HepG2 (cell line): ENCODE data around the gene RTP1. TPM values are rescaled to one million over a fixed set of nuclear protein-coding genes. Genes with fewer than 3 reads are reported as not detected.

Experiments
- ATAC-seq: fragments of 200-7000 bp; cut with Tn5 transposase; 3 replicates; pipeline ENCODE4 v1.9.1; 2020; ENCODE audit warnings: mild to moderate bottlenecking, moderate library complexity
- BruUV-seq: library from RNA; stranded (reverse); fragments of 400-500 nt; replicated peaks from 2 replicates; lab custom pipeline; 2021; lab: Mats Ljungman, UMichigan
- CTCF ChIA-PET: fragments of 300-600 bp; formaldehyde crosslinking; extraction: SDS; loops from one replicate; lab custom pipeline; 2021; ENCODE audit warnings: low total read pairs, inconsistent platforms, low intra/inter-chr PET ratio; lab: Yijun Ruan, JAX
- POLR2A ChIA-PET: fragments of 350-600 bp; sonication (Branson Sonifier 250); formaldehyde crosslinking; loops from one replicate; lab custom pipeline; 2020; ENCODE audit warnings: antibody characterized with exemption, inconsistent platforms; lab: Yijun Ruan, JAX
- DNase-seq: peaks from one replicate; pipeline ENCODE4 v3.0.0-alpha.2; 2015; ENCODE audit warnings: low spot score
- FAIRE-seq: peaks from 3 replicates; lab custom pipeline; 2011; peaks lifted over from hg19 to GRCh38; lab: Jason Lieb, UNC
- H2AFZ ChIP-seq: one replicate; pipeline ENCODE4 v1.6.1; 2011; ENCODE audit warnings: low read length, inconsistent platforms
- H3K27ac ChIP-seq: fragments of 300-600 bp; 3 replicates; pipeline ENCODE4 v1.8.0; 2011; ENCODE audit warnings: mixed run types, mild to moderate bottlenecking, mixed read lengths, low read length, inconsistent platforms; ENCODE audit not compliant: insufficient read depth; ENCODE audit errors: extremely low read length
- H3K27me3 ChIP-seq, 2 experiments: fragments of 200-600 bp in 1 of 2; 2 replicates in 1 of 2; 3 replicates in 1 of 2; pipeline versions ENCODE4 v1.6.0 to v1.8.0; 2011; ENCODE audit warnings: low read length in 2 of 2, mild to moderate bottlenecking in 2 of 2, moderate library complexity in 2 of 2, inconsistent platforms in 1 of 2; ENCODE audit not compliant: insufficient read depth in 2 of 2, control insufficient read depth in 1 of 2
- H3K36me3 ChIP-seq, 2 experiments: fragments of 200-600 bp in 1 of 2; replicated peaks in 1 of 2; 2 replicates in 1 of 2; 3 replicates in 1 of 2; pipeline versions ENCODE4 v1.5.1 to v1.8.0; 2011; ENCODE audit warnings: low read length in 2 of 2, inconsistent platforms in 1 of 2; ENCODE audit not compliant: insufficient read depth in 2 of 2, control insufficient read depth in 1 of 2
- H3K4me1 ChIP-seq: 2 replicates; pipeline ENCODE4 v1.5.1; 2012; ENCODE audit warnings: low read length, inconsistent platforms; ENCODE audit not compliant: insufficient read depth
- H3K4me2 ChIP-seq: 2 replicates; pipeline ENCODE4 v1.6.0; 2011; ENCODE audit warnings: low read depth, low read length, inconsistent platforms
- H3K4me3 ChIP-seq, 3 experiments: fragments of 200-600 bp in 1 of 3; sonication (generic), shearing (Covaris generic) in 1 of 3; replicated peaks in 1 of 3; 2 replicates each; pipeline ENCODE4 v1.5.1; 2011 to 2016; ENCODE audit warnings: low read length in 3 of 3, inconsistent platforms in 2 of 3, low read depth in 2 of 3, mild to moderate bottlenecking in 2 of 3, control low read depth in 1 of 3, mixed read lengths in 1 of 3; ENCODE audit not compliant: insufficient read depth in 1 of 3
- H3K79me2 ChIP-seq: one replicate; pipeline ENCODE4 v1.6.1; 2011; ENCODE audit warnings: low read length, inconsistent platforms; ENCODE audit not compliant: insufficient read depth
- H3K9ac ChIP-seq: 2 replicates; pipeline ENCODE4 v1.6.0; 2011; ENCODE audit warnings: mild to moderate bottlenecking, low read depth, low read length, inconsistent platforms; ENCODE audit not compliant: insufficient read depth
- H3K9me3 ChIP-seq: 2 replicates; pipeline ENCODE4 v1.5.1; 2012; ENCODE audit warnings: mild to moderate bottlenecking, low read length
- H4K20me1 ChIP-seq: 2 replicates; pipeline ENCODE4 v1.6.0; 2011; ENCODE audit warnings: inconsistent platforms, mild to moderate bottlenecking, low read length, moderate library complexity; ENCODE audit not compliant: insufficient read depth
- ARHGAP35 ChIP-seq: sonication (generic); formaldehyde crosslinking; IDR thresholded peaks from 2 replicates; pipeline ENCODE4 v1.9.0; 2022; ENCODE audit warnings: mild to moderate bottlenecking, inconsistent platforms, moderate library complexity, missing genetic modification reagents, borderline replicate concordance
- FOXP4 ChIP-seq: sonication (generic); formaldehyde crosslinking; IDR thresholded peaks from 2 replicates; pipeline ENCODE4 v1.4.0; 2020; ENCODE audit warnings: missing genetic modification reagents
- MAF1 ChIP-seq: sonication (generic); formaldehyde crosslinking; IDR thresholded peaks from 2 replicates; pipeline ENCODE4 v1.5.0; 2020; ENCODE audit warnings: missing genetic modification reagents, borderline replicate concordance
- NFE2L2 ChIP-seq: fragments of 150-350 bp; IDR thresholded peaks from 2 replicates; pipeline ENCODE4 v1.6.1; 2014; ENCODE audit warnings: low read length
- RBAK ChIP-seq: sonication (generic); formaldehyde crosslinking; IDR thresholded peaks from 2 replicates; pipeline ENCODE4 v1.5.1; 2020; ENCODE audit warnings: mild to moderate bottlenecking, missing genetic modification reagents
- REST ChIP-seq, 2 experiments: IDR thresholded peaks; 2 replicates each; pipeline ENCODE4 v1.6.1; 2011 to 2012; ENCODE audit warnings: low read length in 2 of 2, borderline replicate concordance in 1 of 2, low read depth in 1 of 2, mild to moderate bottlenecking in 1 of 2, moderate library complexity in 1 of 2
- ZFP36L1 ChIP-seq: sonication (generic); formaldehyde crosslinking; IDR thresholded peaks from 2 replicates; pipeline ENCODE4 v1.8.0; 2022; ENCODE audit warnings: mild to moderate bottlenecking, missing genetic modification reagents, moderate library complexity
- ZGPAT ChIP-seq: IDR thresholded peaks from 2 replicates; pipeline ENCODE4 v1.6.1; 2016; ENCODE audit warnings: mild to moderate bottlenecking
- ZNF138 ChIP-seq: sonication (generic); formaldehyde crosslinking; IDR thresholded peaks from 2 replicates; pipeline ENCODE4 v1.5.0; 2020; ENCODE audit warnings: mild to moderate bottlenecking, low read depth, missing genetic modification reagents
- ZNF33A ChIP-seq: sonication (generic); formaldehyde crosslinking; IDR thresholded peaks from 2 replicates; pipeline ENCODE4 v1.5.1; 2020; ENCODE audit warnings: missing genetic modification reagents, mild to moderate bottlenecking, moderate library complexity, borderline replicate concordance
- ZNF552 ChIP-seq: sonication (generic); formaldehyde crosslinking; IDR thresholded peaks from 2 replicates; pipeline ENCODE4 v1.9.0; 2022; ENCODE audit warnings: missing genetic modification reagents, mild to moderate bottlenecking, borderline replicate concordance
- ZNF660 ChIP-seq: sonication (generic); formaldehyde crosslinking; IDR thresholded peaks from 2 replicates; pipeline ENCODE4 v1.5.1; 2020; ENCODE audit warnings: mild to moderate bottlenecking, low read depth, missing genetic modification reagents, borderline replicate concordance
- ZNF790 ChIP-seq: sonication (generic); formaldehyde crosslinking; IDR thresholded peaks from 2 replicates; pipeline ENCODE4 v1.8.0; 2022; ENCODE audit warnings: missing genetic modification reagents, mild to moderate bottlenecking, borderline replicate concordance
- ZSCAN5A ChIP-seq: sonication (generic); formaldehyde crosslinking; IDR thresholded peaks from 2 replicates; pipeline ENCODE4 v1.8.0; 2022; ENCODE audit warnings: mild to moderate bottlenecking, missing genetic modification reagents, borderline replicate concordance
- ZZZ3 ChIP-seq: sonication (generic); formaldehyde crosslinking; IDR thresholded peaks from 2 replicates; pipeline ENCODE4 v1.4.0; 2020; ENCODE audit warnings: missing genetic modification reagents, mild to moderate bottlenecking, borderline replicate concordance
- WGBS: methylation state at CpG from one replicate; pipeline ENCODE4 v1.1.6; 2017; ENCODE audit warnings: low lambda C conversion rate; 5-methylcytosine and 5-hydroxymethylcytosine counted together
- in situ Hi-C: cut with HindIII; loops from 2 replicates; pipeline ENCODE4 v1.10.0; 2017; ENCODE audit warnings: low pct_unique_long_range_greater_than_20kb; ENCODE audit not compliant: extremely low pct_ligation_motif_present
- intact Hi-C: fragments of 100-400 bp; cut with micrococcal nuclease; formaldehyde crosslinking; loops from one replicate; pipeline ENCODE4 v1.10.0; 2022; ENCODE audit not compliant: unreplicated experiment
- polyA plus RNA-seq, 8 experiments: library from polyadenylated mRNA; depleted of rRNA in 3 of 8; stranded (reverse) in 7 of 8; unstranded in 1 of 8; fragments of >200 nt; fragmentation: Illumina TruSeq in 4 of 8; extraction: Trizol in 4 of 8; gene quantifications; 2 replicates each; pipeline versions ENCODE4 v1.2.1 to v1.2.3, GENCODE V29; 2011 to 2016; ENCODE audit warnings: low read depth in 4 of 8, missing spikeins in 1 of 8, mixed read lengths in 1 of 8; ENCODE audit not compliant: insufficient read depth in 1 of 8
- total RNA-seq, 5 experiments: library from RNA; depleted of rRNA; stranded (reverse); fragments of >200 nt; fragmentation: Illumina TruSeq; extraction: Trizol; gene quantifications; 2 replicates each; pipeline ENCODE4 v1.2.3, GENCODE V29; 2016; ENCODE audit warnings: low read depth in 1 of 5

The RTP1 gene
- total and polyA plus RNA-seq, 2 of the 13 experiments (the other 11 are each of a cell fraction or from before 2014, with no cell fraction given): not detected

DNA sequence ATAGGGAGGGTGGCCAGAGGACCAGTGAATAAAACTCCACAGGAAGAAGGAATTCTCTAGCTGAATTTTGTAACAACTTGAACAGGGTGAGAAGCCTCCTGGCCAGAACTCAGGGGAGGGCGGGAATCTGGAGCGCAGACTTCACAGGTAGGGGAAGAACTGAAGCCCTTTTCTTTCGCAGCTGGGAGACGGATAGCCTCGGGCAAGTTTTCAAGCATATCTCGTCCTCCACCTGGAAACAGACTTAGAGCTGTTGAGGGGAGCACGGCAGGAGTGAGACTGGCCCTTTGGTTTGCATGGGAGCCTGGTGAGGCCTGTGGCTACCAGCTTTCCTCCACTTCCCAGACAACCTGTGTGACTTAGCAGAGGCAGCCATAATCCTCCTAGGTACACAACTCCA lies 47.1 kb upstream of the RTP1 start:
- Histone ChIP-seq H3K4me2 (no peak overlapping the region), H3K36me3 (no peaks in the 10 kb centered on the region), H3K9me3 (peaks cover 7% of the 10 kb centered on the region), H3K79me2 (no peaks in the 10 kb centered on the region), H4K20me1 (no peaks in the 10 kb centered on the region), H3K27me3 (no peaks in the 10 kb centered on the region; a peak in 1 of 5 replicates), H3K27ac (no peak overlapping the region), H2AFZ (no peak overlapping the region), H3K9ac (no peak overlapping the region), H3K4me1 (no peaks in the 10 kb centered on the region), H3K4me3 (no peak overlapping the region)
- in situ Hi-C loops (no loop called here), intact Hi-C loops (loop anchor here (5.0 kb wide), 1 partner anchor 303 kb away; no protein-coding TSS in a partner anchor)
- WGBS: 84% methylated on average over 7 of the region's 7 CpGs
- DNase-seq (no peak), ATAC-seq (peak; percentile 31; the same call in 1 of the 3 replicates), FAIRE-seq (no peak)
- CTCF ChIA-PET: no interaction called here
- BruUV-seq: no TSS peak
- POLR2A ChIA-PET: interaction anchor here (1.6 kb wide), 1 partner anchor 323 kb away, joined by 3 read pairs; no protein-coding TSS in a partner anchor
- TF ChIP-seq ZGPAT (CRISPR knock-in tag): no peak
- TF ChIP-seq REST (IDR thresholded peaks at IDR 0.05; ENCODE audit: borderline replicate concordance in 1 of 2, low read depth in 1 of 2, low read length in 2 of 2): no peak
- TF ChIP-seq ZNF33A (CRISPR knock-in tag): no peak
- TF ChIP-seq ZSCAN5A: no peak
- TF ChIP-seq ZNF552: no peak
- no peak for TF ChIP-seq RBAK (CRISPR knock-in tag)
- no peak for TF ChIP-seq ZNF660 (CRISPR knock-in tag)
- no peak for TF ChIP-seq ARHGAP35 (CRISPR knock-in tag)
- TF ChIP-seq NFE2L2: no peak
- TF ChIP-seq ZNF138 (CRISPR knock-in tag): no peak
- no peak for TF ChIP-seq ZFP36L1 (CRISPR knock-in tag)
- TF ChIP-seq FOXP4 (CRISPR knock-in tag): no peak
- no peak for TF ChIP-seq ZNF790 (CRISPR knock-in tag)
- no peak for TF ChIP-seq MAF1 (CRISPR knock-in tag)
- TF ChIP-seq ZZZ3: no peak
